NCI-H748 (cell line): ENCODE results near the gene GPR183.

Source experiments
- DNase-seq: peaks from one replicate; lab custom pipeline; 2025; ENCODE audit not compliant: unreplicated experiment; lab: John Stamatoyannopoulos, UW

GPR183 gene

GRCh38 chr13:99313501-99313900 is 6.3 kb upstream of the GPR183 start:
- DNase-seq, result peak; percentile 47

DNA sequence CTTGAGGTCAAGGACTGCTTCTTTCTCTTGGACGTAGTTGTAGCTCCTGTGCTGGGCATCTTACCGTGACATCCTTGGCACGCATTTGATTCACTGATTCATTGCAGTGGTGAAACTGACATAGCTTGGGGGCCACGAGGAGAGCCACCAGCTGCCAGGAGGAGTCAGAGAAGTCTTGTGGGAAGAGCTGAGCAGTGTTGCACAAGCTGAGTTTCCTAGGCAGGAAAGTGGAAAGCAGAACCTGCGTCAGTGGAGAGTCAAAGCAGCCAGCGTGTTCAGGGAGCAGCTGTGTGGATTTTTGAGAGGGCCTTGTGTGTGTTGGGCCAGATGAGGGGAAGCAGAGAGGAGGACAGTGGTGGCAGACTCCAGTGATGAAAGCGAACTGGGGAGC is 5.3 kb upstream of the GPR183 start:
- DNase-seq, result no peak

GRCh38 chr13:99311748-99312492 is 4.7 kb upstream of the GPR183 start:
- DNase-seq, result no peak

GRCh38 chr13:99311137-99311536 is 3.9 kb upstream of the GPR183 start:
- no peak for DNase-seq

- no peak for DNase-seq
Observed at GRCh38 chr13:99310382-99311031, 3.3 kb upstream of the GPR183 start.

GRCh38 chr13:99308471-99309087 is 1.4 kb upstream of the GPR183 start:
- no peak for DNase-seq

DNA sequence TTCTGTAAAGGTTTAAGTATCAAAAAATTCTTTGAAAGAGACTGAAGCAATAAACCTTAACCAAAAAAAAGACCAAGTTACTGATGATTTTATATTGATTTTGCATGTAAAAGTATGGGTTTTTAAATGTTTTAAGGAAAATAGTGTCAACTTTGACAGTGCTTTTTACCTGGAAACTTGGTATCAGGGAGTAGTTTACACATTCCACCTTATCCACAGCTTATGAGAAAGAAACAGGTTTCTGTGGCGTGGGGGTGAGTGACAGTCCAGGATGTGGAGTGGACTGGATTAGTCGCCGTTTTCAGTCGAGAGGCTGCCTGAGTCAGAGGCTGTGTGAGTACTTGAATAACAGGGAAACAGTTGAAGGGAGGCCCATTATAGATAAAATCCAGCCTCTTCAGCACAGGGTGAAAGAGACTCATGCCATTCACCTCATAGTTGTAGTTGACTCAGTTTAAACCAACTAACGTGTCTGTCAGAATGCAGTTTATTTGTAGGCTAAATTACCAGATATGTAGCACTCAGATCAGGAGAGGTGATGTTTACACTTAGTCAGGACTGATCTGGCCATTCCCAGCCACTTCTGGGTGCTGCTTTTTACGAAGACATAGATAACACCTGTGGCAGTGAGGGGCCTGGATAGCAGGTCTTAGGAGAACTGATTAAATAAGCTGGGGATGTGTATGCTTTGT is 595 bp upstream of the GPR183 start:
- no peak for DNase-seq

DNA sequence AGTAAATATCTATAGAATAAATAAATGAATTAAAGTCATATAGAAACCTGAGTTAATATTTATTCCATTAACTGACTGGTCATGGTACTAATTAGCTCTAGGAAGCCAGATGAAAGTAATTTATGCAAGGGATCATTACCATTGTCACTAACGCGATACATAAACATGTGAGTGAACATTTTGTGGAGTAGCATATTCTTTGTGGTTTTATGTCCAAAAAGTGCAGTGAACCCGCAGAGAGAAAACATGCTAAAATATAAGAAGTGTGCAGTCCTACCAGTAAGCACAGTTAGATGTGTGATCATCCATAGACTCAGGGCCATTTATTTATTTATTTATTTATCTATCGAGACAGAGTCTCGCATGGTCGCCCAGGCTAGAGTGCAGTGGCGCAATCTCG is 1.6 kb downstream of the GPR183 start:
- DNase-seq, result no peak

DNA sequence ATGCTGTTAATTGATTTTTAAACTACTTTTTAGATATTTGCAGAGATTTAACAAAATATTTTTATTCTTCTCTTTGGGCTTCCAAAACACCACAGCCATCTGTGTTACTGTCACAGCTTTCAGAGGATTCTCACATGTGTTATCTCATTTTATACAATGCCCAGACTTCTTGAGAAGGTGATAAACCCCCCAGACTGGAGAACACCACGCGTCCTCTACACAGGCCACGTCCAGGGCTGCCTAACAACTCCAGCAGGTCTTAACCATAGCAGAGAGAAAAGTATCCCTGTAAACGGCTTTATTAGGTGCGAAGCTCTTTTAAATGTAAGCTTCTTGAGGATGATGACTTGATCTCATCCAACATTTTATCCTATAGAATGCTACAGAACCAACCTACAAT is 2.0 kb downstream of the GPR183 start:
- DNase-seq, result no peak

- no peak for DNase-seq
Observed at GRCh38 chr13:99304541-99304940, 2.7 kb downstream of the GPR183 start.

DNA sequence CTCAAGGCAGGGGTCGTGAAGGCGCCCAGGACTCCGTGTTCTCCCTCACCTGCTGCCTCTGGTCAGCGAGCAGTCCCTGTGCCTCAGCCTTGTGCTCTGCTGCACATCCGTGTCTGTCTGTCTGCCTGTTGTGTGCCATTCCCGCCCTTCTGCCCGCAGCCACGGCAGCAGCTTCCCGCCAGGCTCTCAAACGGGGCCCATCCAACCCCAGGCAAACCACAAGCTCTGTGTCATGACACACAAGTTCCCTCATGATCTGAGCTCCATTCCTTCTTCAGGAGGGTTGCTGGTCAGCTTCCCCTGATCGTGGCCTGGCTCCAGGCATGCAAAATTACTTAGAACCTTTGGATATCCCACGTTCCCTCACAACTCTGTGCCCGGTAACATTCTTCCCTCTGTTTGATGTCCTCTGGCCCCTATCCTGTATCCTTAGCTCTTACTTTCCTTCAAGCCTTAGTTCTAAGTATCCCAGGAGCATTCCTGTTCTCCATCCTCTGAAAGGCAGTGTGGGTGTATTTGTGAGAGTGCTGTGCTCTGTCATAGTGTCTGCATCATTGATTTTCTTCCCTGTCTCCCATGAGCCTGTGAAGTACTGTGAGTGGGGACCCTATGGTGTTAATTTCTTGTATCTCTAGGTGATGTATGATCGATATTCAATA is 3.2 kb downstream of the GPR183 start:
- DNase-seq, result no peak

DNA sequence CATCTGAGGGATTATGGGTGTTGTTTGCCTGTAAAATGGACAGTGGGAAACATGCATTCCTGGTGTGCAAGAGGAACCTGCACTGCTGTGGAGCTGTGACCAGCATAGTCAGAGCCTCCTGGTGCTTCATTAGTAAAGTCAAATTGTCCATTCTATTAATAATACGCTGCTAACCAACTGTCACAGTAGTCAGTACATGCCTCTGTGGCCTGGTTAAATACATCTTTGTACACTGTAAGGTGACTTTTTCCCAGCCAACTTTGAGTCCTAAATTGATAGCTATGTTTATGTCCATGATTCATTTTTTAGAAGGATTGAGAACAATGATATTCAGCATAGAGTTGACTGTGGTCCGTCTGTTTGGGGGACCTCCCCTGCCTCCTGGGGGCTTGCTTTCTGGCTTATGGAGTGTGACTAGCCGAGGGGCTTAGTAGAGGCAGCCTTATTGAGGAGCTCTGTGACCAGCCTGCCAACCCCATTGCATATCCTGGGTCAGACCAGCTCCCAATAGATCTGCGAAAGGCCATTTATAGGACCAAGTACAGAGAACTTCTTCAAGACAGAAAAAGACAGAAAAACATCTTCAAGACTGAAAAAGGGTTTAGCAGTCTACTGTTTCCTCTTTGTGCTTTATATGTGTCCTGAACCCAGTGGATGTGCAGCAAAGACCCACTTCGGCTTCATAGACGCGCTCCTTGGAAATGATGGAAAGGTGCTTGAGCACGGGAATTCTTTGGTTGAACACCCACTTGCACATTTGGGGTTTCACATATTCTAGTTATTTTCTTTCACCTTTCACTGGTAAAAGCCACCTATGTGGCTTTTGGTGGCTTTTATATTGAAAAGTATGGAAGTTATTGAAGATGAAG is 4.3 kb downstream of the GPR183 start:
- no peak for DNase-seq

DNA sequence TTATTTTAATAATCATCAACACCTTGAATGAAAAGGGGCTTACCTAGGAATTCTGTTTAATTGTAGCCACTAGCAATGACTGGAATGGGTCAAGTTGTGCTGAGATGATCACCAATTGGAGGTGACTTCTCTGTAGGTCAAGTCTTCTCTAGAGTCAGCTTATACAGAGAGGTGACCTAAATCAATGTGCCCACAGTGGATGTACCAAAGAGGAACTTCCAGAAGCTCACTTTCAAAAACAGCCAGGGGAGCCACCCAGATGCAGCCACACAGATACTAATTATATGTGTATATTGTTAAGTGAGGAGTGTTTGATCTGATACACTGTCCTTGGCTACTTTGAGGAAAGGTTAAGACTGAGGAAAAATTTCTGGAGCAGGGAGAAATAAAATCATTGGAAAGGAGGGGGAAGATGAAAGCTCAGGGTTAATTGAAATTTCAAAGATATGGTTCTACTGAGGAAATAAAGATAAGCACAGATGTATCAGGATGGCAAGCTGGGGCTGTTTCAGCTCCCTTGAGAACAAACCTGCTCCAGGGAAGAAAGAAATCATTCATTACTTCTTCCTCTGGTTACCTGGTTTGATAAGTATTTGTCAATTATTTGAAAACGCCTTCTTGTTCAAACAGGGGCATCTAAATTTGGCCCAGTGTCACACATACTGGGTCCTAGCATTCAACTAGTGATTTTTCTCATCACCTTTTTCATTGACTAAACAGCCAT is 5.1 kb downstream of the GPR183 start:
- DNase-seq, result no peak

GRCh38 chr13:99301056-99301838 is 6.0 kb downstream of the GPR183 start:
- DNase-seq, result no peak

DNA sequence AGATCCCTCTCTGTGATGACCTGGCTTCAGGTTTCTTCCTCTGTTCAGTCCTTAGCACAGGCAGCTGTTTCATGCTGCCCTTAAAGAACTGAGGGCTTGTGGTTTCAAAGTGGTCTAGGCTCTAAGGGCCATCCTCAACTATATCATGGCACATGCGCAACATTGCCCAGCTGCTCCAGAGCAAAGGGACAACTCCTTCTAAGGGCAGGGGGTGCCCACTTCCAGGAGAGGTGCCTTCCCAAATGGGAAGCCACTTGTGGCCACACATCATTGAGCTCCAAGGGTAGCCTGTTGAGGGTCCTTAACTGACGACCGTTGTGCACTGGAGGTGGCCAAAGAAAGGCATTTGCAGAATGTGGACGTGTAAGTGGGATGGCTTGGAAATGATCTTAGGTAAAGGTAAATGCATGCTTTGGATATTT is 7.3 kb downstream of the GPR183 start:
- no peak for DNase-seq

- DNase-seq, result no peak
Observed at GRCh38 chr13:99299256-99299919, 7.8 kb downstream of the GPR183 start.

DNA sequence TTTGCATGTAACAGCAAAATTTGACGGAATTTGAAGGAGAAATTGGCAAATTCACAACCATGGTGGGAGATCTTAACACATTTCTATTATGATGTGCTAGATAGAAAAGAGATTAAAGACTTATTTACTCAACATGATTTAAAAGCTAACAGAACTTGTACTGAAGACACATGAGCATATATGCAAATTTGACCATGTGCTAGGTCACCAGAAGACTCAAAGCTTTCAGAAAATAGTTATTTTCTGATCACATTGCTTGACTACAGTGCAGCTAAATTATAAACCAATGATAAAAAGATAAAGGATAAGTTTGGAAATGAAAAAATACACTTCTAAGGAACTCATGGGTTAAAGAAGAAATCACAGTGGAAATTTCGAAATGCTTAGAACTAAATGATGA is 9.1 kb downstream of the GPR183 start:
- DNase-seq, result no peak

DNA sequence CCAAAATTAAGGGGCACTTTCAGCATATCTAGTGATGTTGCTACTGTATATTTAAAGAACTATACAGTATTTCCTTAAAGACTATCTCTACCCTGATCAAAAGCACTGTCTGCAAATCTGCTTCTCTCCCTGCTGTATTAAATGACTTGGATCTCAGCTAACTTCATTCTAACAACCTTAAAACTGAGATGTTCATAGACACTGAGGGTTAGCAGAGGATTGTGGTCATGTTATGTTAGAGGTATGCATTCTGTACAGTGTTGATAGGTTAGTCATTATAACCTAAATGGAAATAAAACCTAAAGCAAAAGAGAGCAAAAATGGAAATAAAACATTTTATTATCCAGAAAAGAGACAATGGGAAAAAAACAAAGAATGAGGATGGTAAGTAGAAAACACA is 9.9 kb downstream of the GPR183 start:
- DNase-seq, result no peak
